Inflammatory macrophage treated with lipopolysaccharide for 1 hour (primary cell): ENCODE data around the gene FGGY.
"Not testable (repeated sequence)": the region's sequence is repeated elsewhere in the genome, so short reads cannot be mapped to it uniquely, and the experiment has no call there.

Experiments
- DNase-seq, 2 donors: peaks; one replicate each; pipeline ENCODE4 v3.0.0-alpha.2; 2020 to 2022

FGGY gene

DNA sequence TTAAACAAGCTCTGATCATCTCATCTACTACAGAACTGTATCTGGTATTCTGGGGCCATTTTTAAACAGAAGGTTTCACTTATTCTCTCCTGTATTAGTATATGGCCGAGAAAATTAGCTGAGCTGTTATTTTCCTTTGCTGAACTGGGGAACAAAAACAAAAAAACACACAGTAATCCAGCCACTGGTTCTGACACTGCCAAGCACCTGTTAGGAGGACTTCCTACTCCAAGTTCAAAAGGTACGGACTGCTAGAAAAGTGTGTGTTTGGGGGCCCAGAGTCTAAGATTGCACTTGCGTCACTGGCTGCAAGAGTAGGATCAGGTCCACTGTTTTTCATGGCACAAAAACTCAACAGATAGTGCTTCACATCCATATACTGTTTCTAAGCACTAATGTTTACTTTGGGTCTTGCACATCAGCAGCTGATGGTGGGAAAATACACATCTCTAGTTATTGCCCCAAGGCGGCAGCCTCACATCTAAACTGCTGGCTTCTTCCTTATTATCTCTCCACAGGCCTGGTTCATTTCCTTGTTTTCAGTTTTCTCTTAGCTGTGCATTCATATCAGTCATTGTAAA is 226.1 kb downstream of the FGGY start:
- DNase-seq: no peak

DNA sequence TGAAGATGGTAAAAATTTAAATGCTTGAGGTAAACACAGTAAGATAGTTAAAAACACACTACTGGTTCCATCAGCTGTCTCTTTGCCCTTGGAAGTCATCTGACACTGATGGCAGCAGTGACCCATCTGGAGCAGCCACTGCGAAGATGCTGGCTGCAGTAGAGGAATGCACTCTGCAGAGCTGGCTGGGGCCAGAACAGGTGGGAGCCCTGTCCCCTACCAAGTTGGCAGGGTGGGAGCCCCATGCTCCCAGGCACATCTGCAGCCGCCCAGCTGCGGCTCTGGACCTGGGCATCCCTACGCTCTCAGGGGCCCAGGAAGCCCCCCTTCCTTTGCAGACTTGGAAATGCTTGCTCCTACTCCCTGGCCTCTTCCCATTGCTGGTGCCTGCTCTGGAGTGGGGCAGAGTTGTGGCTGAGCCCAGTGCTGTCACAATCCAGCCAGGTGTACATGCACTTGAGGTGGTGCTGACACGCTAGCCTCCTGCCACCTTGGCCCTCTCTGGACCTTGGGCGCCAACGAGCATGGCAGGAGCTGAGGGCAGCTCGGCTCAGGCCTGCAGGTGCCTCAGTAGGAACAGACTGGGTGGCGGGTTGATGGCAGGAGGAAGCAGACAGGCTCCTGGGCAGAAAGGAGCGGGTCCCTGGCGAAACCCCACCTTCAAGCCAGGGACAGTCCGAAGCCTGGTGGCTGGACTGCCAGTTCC is 227.0 kb downstream of the FGGY start:
- DNase-seq: no peak

DNA sequence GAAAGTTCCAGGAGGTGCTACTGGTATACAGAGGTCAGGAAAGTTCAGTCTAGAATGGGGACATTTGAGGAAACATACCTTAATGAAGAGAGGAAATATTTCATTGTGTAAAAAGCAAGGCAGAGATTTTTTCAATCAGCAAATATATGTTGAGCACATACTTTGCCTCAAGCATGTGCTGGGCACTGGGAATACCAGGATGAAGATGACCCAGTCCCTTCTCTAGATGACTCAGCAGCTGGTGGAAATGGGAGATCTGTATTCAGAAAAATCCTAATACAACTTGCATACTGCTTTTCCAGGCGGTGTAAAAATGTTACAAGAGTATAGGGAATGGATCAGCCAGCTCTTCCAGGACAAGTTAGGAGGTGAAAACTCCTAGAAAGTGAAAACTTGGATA is 229.3 kb downstream of the FGGY start:
- DNase-seq: no peak

DNA sequence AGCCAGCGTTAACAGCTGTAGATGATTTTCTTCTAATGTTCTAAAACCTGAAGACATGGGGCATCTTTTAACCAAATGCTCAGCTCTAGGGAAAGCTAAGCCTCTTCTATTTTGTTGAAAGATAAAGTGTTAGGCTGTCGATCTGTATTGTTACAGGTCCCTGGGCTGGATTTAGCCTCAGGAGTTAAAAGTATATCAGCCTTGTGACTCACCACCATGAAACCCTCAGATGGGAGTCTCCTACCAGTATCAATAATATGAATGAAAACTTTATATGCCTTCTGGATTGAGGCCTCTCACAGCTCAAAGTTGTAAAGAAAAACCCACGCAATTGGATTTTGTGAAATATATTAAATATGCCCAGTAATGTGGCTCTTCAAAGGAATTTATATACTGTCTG is 231.6 kb downstream of the FGGY start:
- no peak for DNase-seq

DNA sequence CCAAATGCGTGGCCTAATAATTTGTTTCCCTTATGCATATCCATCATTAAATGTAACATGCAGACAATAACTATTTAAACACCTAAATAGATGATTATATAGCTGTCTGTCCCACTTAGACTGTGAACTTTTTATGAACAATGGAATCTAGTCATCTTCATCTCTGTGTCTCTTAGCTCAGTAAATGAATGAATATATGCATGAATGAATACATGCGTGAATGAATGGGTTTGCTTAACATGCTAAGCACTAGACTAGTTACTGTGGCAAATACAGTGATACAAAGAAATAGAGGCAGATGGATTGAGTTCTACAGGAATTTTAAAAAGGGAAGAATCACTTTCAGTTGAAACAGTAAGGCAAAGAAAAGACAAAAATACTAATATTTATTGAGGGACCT is 232.0 kb downstream of the FGGY start:
- no peak for DNase-seq

DNA sequence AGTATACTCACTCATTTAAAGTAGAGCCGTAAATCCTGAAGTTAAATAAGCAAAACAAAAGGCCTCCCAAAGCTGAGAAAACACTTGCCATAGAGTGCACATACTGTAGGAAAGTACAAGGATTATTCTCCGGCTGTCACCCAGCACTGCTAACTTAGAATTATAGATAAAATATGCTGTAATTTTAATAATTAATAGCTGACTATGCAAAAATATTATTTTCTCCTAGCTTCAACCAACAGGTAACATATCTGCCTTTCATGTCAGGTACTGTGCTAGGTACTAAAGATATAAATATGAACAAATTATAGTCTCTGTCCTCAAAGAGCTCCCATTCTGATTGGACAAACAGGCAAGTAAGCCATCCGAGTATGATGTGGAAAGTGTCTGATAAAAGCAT is 233.2 kb downstream of the FGGY start:
- no peak for DNase-seq

DNA sequence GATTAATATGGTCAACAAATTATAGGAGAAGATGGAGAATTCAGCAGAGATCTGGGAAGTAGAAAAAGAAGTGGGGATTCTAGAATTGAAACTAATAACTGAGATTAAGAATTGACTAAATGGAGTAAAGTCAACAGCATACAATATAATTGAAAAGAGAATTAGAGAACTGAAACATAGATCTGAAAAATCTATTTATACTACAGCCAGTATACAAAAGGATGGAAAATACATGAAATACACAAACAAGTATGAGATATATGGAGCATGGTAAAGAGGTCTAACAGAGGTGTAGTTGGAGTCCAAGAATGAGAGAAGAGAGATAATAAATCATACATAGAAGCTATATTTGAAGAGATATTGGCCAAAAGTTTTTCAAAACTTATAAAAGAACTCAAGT is 235.2 kb downstream of the FGGY start:
- DNase-seq: no peak

DNA sequence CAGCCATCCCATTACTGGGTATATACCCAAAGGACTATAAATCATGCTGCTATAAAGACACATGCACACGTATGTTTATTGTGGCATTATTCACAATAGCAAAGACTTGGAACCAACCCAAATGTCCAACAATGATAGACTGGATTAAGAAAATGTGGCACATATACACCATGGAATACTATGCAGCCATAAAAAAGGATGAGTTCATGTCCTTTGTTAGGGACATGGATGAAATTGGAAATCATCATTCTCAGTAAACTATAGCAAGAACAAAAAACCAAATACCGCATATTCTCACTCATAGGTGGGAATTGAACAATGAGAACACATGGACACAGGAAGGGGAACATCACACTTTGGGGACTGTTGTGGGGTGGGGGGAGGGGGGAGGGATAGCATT is 241.6 kb downstream of the FGGY start:
- not testable (repeated sequence) for DNase-seq

DNA sequence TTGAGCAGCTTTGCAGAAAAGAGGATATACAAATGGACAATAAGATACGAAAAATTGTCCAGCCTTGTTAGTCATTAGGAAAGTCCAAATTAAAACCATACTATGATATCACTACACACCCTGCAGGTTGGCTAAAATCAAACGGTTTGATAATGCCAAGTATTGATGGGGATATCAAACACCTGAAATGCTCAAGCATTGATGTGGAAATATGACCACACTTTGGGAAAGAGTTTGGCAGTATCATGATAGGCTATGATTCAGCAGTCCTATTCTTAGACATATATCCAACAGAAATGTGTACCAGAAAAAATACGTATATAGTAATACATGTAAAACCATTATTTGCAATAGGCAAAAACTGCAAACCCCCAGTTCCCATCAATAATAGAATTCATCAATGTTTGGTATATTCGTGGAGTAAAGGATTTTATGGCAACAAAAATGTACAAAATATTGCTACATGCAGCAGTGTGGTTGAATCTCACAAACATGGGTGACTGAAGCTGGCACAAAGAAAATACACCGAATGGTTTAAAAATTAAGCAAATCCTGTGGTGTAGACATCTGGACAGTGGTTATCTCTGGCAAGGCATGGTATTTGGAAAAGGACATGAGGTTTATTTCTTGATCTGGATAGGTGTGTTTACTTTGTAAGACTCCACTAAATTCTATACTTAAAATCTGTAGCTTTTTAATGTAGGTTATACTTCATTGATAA is 243.2 kb downstream of the FGGY start:
- DNase-seq: no peak

DNA sequence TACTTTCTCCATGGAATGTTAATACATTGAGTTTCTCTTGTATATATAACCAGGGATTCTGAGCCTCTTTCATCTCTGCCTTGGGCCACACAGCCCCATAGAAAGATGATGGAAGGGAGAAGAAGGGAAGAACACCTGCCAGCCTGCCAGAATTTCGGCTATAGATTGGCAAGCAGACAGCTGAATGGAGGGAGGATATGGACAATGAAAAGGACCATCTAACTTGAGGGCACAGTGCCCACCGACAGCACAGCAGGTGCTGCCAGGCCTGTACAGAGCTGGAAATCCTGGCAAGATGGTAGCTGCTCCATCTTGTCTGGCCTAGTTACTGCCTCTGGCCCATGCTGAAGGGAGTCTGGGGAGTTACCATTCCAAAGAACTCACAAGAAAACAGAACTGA is 244.3 kb downstream of the FGGY start:
- no peak for DNase-seq

DNA sequence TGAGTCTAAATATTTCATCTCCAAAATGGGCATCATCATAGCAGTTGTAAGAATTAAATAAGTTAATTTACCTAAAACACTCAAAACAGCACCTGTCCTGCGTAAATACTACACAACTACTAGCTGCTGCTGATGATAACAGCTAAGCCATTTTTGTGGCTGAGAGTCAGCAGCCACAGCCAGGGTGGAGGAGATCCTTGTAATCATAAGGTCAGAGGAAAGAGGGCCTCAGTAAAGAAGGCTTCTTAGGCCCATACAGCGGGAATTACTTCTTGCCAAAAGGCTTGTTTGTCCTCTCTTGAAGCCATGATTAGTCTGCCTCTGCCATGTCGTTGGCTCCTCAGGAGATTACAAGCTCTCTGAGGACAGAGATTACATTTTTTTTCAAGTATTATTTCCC is 245.0 kb downstream of the FGGY start:
- no peak for DNase-seq

DNA sequence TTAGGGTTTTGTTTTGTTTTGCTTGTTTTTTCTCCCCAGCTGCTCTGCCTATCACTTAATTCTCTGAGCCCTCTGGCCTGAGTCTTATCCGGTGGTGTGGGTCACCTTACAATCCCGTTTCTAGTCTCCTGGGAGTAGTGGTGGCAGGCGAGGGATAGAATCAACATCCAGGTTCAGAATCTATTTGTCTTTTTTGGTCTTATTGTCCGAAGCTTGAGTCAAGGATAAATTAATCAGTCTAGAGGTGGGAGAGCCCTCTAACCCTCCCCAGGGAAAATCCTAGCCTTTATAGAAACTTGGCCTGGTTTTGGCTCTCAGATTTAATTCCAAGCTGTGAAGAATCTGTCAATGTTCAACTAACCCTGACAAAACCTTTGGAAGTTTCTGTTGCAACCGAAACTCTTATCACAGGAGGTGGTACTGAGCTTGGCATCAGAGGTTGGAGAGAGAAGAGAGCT is 246.3 kb downstream of the FGGY start:
- no peak for DNase-seq

DNA sequence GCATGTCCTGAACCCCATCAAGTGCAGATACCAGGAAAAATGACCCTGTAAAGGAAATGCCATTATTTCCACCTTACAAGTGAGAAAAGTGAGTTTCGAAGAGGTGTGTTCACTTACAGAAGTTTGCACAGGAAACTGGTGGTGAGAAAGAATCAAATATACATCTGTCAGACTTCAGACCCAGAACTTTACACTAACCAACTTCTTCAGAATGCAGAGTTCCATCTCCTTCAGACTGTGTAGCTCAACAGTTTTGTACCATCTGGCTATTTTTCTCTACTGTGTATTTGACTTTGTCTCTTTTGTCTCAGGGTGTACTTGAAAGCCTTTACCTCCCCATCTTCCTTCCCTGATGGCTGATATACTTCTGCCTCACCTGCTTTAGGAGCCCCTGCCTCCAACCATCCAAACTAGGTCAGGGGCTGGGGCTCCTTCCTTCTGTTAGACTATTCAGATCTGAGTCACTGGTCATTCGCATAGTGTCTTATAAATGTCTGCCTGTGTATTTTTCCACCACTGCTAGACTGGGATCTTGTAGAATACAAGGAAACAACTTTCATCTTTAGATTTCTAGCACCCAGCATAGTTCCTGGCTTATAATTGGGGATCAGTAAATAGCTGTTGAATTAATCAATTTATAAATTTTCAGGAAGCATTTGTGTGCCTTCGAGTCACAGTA is 247.9 kb downstream of the FGGY start:
- DNase-seq: no peak

DNA sequence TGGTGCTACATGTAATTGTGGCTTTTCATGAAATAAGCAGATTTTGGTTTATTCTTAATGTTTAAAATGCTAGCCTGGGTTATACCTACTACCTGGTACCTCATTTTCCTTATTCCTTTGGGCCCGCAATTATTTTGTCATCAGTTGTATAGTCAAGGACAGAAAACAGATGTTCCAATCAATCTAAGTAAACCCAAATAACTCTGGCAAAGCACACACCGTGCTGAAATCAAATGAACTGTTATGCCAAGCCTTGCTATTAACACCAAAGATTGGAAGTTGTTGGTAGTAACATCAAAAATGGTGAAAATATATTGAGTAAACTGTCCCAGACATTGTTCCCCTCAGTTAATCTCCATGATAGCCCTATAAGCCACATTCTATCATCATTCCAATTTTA is 248.9 kb downstream of the FGGY start:
- DNase-seq: no peak

DNA sequence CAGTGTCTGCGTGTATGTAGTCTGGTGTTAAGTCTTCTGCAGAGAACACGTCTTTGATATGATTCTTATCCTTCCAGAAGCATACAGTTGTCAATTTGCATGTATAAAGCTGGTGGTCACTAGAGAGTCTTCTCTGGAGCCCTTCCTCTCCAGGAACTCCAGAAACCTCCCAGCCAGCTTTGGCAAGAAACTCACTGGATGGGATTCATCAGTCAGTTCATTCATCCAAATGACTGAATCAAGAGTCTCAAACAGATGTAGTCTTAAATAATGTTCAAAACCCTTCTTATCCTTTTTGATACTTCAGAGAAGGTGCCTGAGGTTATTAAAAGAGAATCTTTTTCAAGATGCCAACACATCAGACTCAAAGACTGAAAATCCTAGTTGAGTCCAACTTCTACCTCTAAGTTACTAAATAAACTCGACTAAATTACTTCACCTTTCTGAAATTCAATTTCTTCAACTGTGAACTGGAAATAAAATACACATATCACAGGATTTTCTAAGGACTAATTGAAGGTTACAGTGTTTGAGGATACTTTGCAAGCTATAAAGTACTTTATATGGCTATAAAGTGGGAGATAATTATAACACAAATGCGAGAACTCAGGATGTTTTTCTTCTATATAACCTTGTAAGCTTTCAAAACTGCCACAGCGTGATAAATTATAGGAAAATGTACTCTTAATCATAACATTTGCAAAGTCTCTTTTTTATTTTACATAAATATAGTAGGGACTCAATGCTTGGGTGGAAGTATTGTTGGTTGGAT is 252.4 kb downstream of the FGGY start:
- no peak for DNase-seq

DNA sequence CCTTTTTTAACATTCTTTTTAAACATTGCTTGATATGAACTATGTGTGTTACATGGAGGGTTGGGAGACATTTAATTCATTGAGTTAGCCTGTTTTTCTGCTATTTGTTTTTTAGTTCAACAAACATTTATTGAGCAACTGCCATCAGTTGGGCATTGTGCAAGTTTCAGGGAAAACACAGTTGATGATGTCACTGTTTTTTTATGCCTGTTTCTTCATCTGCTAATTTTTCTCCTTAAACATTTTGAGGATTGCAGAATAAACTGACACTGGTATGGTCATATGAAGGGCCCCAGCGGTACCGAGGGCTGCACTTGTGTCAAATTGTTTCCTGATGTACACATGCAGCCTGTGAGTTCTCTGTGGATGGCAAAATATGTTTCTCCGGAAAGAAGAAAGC is 253.0 kb downstream of the FGGY start:
- peak; percentile 94 to 95 for DNase-seq

DNA sequence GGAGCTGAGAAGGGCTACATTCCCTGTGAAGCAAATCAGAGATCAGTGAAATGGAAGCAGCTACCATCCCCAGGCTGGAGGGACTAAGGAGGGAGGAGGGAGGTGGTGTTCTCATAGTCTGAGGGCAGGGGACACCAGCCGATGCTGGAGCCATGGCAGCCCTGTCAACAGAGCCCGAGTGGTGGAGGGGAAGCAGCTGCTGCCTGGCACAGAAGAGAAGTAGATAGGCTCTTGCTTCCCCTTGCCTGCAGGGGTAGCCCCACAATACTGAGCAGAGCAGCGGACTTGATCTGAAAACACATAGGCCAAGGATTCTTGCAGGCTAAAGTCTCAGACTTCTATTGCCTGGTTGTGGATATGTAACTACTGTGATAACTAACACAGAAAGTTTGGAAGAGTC is 255.1 kb downstream of the FGGY start:
- DNase-seq: peak; percentile 16 to 26

DNA sequence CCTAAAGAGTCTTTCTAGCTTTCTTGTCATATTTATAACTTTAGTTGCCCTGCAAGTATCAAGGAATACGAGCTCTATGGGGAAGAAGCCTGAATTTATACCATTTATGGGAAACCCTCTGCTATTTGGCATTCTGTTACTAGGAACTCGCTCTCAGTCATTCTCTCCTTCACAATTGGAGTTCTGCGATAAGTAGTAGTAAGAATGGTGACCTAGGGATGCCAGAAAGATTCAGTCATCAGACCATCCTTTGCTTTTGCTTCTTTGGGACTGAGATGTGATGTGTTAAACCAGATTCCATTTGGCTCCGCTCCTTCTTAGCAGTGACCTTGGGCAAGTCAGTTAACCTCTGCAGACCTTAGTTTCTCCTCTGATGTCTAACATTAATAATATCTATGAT is 256.5 kb downstream of the FGGY start:
- no peak for DNase-seq

DNA sequence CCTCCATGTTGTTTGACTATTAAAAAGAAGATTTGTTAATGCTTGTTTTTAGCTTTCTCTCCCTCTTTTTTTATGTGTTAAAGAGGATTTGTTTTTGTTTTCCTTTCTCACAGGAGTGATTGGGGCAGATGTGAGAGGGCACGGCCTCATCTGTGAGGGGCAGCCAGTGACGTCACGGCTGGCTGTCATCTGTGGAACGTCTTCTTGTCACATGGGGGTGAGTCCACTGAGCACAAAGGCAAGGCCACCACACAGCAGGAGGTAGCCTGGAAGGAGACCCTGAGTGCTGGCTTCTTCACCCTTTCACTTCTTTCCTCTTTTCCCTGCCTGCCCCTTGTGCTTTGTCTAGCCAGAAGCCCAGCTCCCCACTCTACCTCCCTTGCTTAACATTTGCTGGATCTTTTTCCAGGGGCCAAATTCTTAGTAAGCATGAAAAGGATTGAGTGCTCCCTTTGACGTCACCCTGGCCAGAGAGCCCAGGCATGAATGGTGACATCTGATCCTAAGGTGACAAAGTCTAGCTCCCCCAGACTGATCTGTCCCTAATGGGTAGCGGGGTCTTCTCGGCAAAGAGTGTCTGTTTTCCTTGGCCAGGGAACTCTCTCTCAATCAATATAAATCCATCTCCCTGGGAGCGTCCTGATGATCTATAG is 257.2 kb downstream of the FGGY start:
- DNase-seq: no peak

DNA sequence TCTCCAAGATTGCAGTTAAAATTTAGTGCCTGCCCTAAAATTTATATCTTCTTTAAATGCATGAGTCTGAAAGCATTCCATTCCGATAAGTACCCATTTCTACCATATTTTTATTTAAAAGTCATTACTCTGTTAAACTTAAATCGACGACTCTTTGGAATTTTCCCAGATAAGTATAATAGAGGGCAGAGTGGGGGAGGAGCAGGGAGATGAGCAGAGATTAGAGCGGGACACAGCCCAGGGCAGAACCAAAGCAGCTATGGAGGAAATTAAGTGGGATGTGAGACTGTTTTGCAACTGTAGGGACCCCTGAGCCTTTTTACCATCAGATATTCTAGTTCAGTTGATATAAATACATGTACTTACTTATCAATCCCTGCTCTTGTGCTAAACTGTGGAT is 257.9 kb downstream of the FGGY start:
- DNase-seq: no peak

DNA sequence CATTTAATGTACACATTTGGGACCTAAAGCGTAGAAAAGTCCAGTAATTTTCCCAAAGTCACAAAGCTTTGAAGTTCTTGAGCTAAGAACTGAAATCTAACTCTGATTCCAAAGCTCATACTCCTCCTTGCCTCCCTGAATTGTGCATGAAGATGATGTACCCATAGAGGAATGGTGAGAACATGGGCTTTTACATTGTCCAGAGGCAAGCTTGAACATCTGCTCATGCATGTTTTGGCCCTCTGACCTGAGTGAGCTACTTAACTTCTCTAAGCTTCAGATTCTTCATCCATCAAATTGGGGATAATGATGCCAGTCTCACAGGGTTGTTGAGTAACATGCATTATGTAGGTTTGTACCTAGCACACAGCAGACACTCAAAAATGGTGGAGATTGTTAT is 259.5 kb downstream of the FGGY start:
- no peak for DNase-seq

DNA sequence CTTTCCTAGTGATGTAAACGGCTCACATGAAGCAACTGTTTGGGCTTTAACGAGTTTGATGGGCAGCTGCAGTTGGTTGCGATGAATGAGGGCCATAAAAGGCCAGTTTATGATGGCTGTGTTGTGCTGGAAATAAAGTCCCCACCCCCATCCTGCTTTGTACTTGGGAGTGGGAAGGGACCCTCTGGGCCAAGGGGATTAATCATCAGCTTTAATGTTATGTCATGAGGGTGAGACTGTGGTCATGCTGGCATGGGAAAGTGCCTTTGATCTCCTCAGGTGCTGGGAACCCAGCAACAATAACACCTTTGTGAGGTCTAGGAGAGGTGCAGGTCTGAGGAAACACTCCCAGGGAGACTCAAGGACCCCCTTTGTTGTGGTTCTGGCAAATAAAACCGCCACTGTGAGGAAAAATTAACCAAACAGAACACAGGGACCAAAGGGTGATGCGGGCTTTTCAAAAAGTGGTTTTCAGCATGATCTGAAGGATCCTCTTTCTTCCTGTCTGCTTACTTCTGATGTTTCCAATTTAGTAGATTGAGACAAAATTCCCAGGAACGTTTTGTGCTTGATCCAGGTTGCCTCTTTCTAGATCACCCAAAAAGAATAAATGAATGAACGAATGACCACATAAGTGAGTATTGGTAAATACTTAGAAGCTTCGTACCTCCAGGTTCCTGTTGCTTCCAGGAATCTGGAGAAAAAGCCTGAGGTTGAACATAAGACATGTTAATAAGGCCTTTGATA is 260.1 kb downstream of the FGGY start:
- no peak for DNase-seq
